Osteoblast (primary cell): Measurements from ENCODE around the gene MSANTD1. TPM values are rescaled to one million over a fixed set of nuclear protein-coding genes. Genes with fewer than 3 reads are reported as not detected.

Experiments
- DNase-seq: peaks from one replicate; pipeline ENCODE4 v3.0.0; 2011; ENCODE audit warnings: low spot score, mixed read lengths; ENCODE audit not compliant: insufficient read length; ENCODE audit errors: missing footprints
- H2AFZ ChIP-seq: 2 replicates; pipeline ENCODE4 v1.6.0; 2011; ENCODE audit warnings: mild to moderate bottlenecking, low read length
- H3K27ac ChIP-seq: 2 replicates; pipeline ENCODE4 v1.5.1; 2011; ENCODE audit warnings: mild to moderate bottlenecking, low read depth, low read length, moderate library complexity
- H3K27me3 ChIP-seq: 2 replicates; pipeline ENCODE4 v1.6.0; 2012; ENCODE audit warnings: mild to moderate bottlenecking, control low read depth, inconsistent platforms, low read length, moderate library complexity; ENCODE audit not compliant: insufficient read depth
- H3K36me3 ChIP-seq: 2 replicates; pipeline ENCODE4 v1.5.1; 2011; ENCODE audit warnings: mild to moderate bottlenecking, low read length, control low read depth, moderate library complexity; ENCODE audit not compliant: insufficient read depth
- H3K4me1 ChIP-seq: 2 replicates; pipeline ENCODE4 v1.5.1; 2011; ENCODE audit warnings: mild to moderate bottlenecking, low read length, control low read depth, moderate library complexity; ENCODE audit not compliant: insufficient read depth
- H3K4me2 ChIP-seq: 2 replicates; pipeline ENCODE4 v1.6.0; 2011; ENCODE audit warnings: mild to moderate bottlenecking, low read length; ENCODE audit not compliant: insufficient read depth
- H3K4me3 ChIP-seq: fragments of 200-600 bp; sonication (generic); 3 replicates; pipeline ENCODE4 v1.5.1; 2012; ENCODE audit warnings: mild to moderate bottlenecking, low read length, inconsistent platforms; ENCODE audit not compliant: insufficient read depth
- H3K79me2 ChIP-seq: 2 replicates; pipeline ENCODE4 v1.6.0; 2012; ENCODE audit warnings: mild to moderate bottlenecking, low read length, control low read depth, inconsistent platforms; ENCODE audit not compliant: insufficient read depth
- H3K9me3 ChIP-seq: 2 replicates; pipeline ENCODE4 v1.5.1; 2011; ENCODE audit warnings: low read depth, low read length, control low read depth
- H4K20me1 ChIP-seq: 2 replicates; pipeline ENCODE4 v1.6.0; 2012; ENCODE audit warnings: mild to moderate bottlenecking, low read length, control low read depth; ENCODE audit not compliant: insufficient read depth
- CTCF ChIP-seq: IDR thresholded peaks from 2 replicates; pipeline ENCODE4 v1.5.1; 2011; ENCODE audit warnings: mild to moderate bottlenecking, low read depth, low read length, moderate library complexity; ENCODE audit errors: extremely low read depth
- total RNA-seq: library from RNA; depleted of rRNA; stranded (reverse); fragments of >200 nt; gene quantifications from 2 replicates; pipeline ENCODE4 v1.2.3, GENCODE V29; 2012

Gene MSANTD1
- total RNA-seq, 1 donor, result 0.72 TPM

GRCh38 chr4:3295837-3296624 is 47.1 kb downstream of the MSANTD1 start:
- no peak for TF ChIP-seq CTCF
- Histone ChIP-seq H3K27ac (no peak overlapping the region), H2AFZ (no peak overlapping the region), H3K4me2 (no peak overlapping the region), H4K20me1 (peaks cover 22% of the 10 kb centered on the region), H3K4me3 (no peak overlapping the region), H3K79me2 (peaks cover 58% of the 10 kb centered on the region), H3K36me3 (no peaks in the 10 kb centered on the region), H3K4me1 (peaks cover 17% of the 10 kb centered on the region), H3K27me3 (no peaks in the 10 kb centered on the region), H3K9me3 (no peaks in the 10 kb centered on the region)
- peak; percentile 13 for DNase-seq

GRCh38 chr4:3296651-3297050 is 47.7 kb downstream of the MSANTD1 start:
- Histone ChIP-seq H3K79me2 (peaks cover 64% of the 10 kb centered on the region), H4K20me1 (peaks cover 24% of the 10 kb centered on the region), H3K27ac (no peak overlapping the region), H2AFZ (no peak overlapping the region), H3K4me3 (no peak overlapping the region), H3K4me2 (no peak overlapping the region), H3K4me1 (peaks cover 14% of the 10 kb centered on the region), H3K36me3 (no peaks in the 10 kb centered on the region), H3K9me3 (no peaks in the 10 kb centered on the region), H3K27me3 (no peaks in the 10 kb centered on the region)
- TF ChIP-seq CTCF, result no peak
- peak; percentile 43 for DNase-seq

- H3K4me2 ChIP-seq, result no peak overlapping the region
- no peaks in the 10 kb centered on the region for H3K36me3 ChIP-seq
- H3K27me3 ChIP-seq, result no peaks in the 10 kb centered on the region
- DNase-seq, result peak; percentile 69
- peaks cover 12% of the 10 kb centered on the region for H3K4me1 ChIP-seq
- peaks cover 24% of the 10 kb centered on the region for H4K20me1 ChIP-seq
- H3K79me2 ChIP-seq, result peaks cover 69% of the 10 kb centered on the region
- no peaks in the 10 kb centered on the region for H3K9me3 ChIP-seq
- H2AFZ ChIP-seq, result no peak overlapping the region
- TF ChIP-seq CTCF, result no peak
- no peak overlapping the region for H3K4me3 ChIP-seq
- no peak overlapping the region for H3K27ac ChIP-seq
Measured at GRCh38 chr4:3297066-3297859, 48.3 kb downstream of the MSANTD1 start.
